CD4-positive, alpha-beta memory T cell (primary cell): ENCODE data around the gene JMJD4. TPM values are rescaled to one million over a fixed set of nuclear protein-coding genes. Genes with fewer than 3 reads are reported as not detected.

Experiments used
- CTCF ChIA-PET: fragments of 350-600 bp; sonication (Branson Sonifier 250); formaldehyde crosslinking; loops from one replicate; lab custom pipeline; 2021; ENCODE audit warnings: inconsistent platforms; ENCODE audit not compliant: partially characterized antibody; lab: Charles Lee
- POLR2A ChIA-PET: fragments of 350-600 bp; sonication (Branson Sonifier 250); formaldehyde crosslinking; loops from one replicate; lab custom pipeline; 2021; ENCODE audit not compliant: partially characterized antibody; lab: Charles Lee
- DNase-seq, 5 donors: peaks; one replicate each; pipeline versions ENCODE4 v3.0.0 to v3.0.0-alpha.2; 2020 to 2022; ENCODE audit warnings: mixed read lengths in 1 of 5
- H3K27ac ChIP-seq: one replicate; pipeline ENCODE4 v1.7.0; 2013; ENCODE audit warnings: low read depth, low read length
- H3K27me3 ChIP-seq: 2 replicates; pipeline ENCODE4 v1.7.0; 2013; ENCODE audit warnings: mild to moderate bottlenecking, low read length, moderate library complexity; ENCODE audit not compliant: insufficient read depth
- H3K36me3 ChIP-seq: 2 replicates; pipeline ENCODE4 v1.7.0; 2013; ENCODE audit warnings: mild to moderate bottlenecking, low read length, moderate library complexity; ENCODE audit not compliant: insufficient read depth
- H3K4me1 ChIP-seq: 2 replicates; pipeline ENCODE4 v1.7.0; 2013; ENCODE audit warnings: mild to moderate bottlenecking, low read length, moderate library complexity; ENCODE audit not compliant: insufficient read depth
- H3K4me3 ChIP-seq, 2 donors: one replicate each; pipeline ENCODE4 v1.7.0; 2013; ENCODE audit warnings: low read length in 2 of 2, mild to moderate bottlenecking in 1 of 2
- H3K9me3 ChIP-seq, 2 donors: one replicate each; pipeline ENCODE4 v1.7.0; 2013; ENCODE audit warnings: low read length in 2 of 2, control low read depth in 1 of 2; ENCODE audit not compliant: control insufficient read depth in 1 of 2
- H3K27ac Mint-ChIP-seq, 7 donors: one replicate each; pipeline ENCODE4 v1.8.0; 2020 to 2021; ENCODE audit warnings: mixed read lengths in 7 of 7, mild to moderate bottlenecking in 6 of 7, inconsistent platforms in 3 of 7, moderate library complexity in 3 of 7
- H3K27me3 Mint-ChIP-seq, 2 donors: one replicate each; pipeline ENCODE4 v1.8.0; 2020 to 2021; ENCODE audit warnings: mixed read lengths in 2 of 2
- H3K36me3 Mint-ChIP-seq, 2 donors: one replicate each; pipeline ENCODE4 v1.8.0; 2020 to 2021; ENCODE audit warnings: mixed read lengths in 2 of 2, inconsistent platforms in 1 of 2, mild to moderate bottlenecking in 1 of 2
- H3K4me1 Mint-ChIP-seq, 4 donors: one replicate each; pipeline ENCODE4 v1.8.0; 2020 to 2021; ENCODE audit warnings: mixed read lengths in 4 of 4, mild to moderate bottlenecking in 1 of 4
- H3K4me3 Mint-ChIP-seq, 8 donors: one replicate each; pipeline ENCODE4 v1.8.0; 2020 to 2021; ENCODE audit warnings: mixed read lengths in 8 of 8, mild to moderate bottlenecking in 7 of 8, moderate library complexity in 6 of 8, inconsistent platforms in 3 of 8
- H3K9me3 Mint-ChIP-seq, 8 donors: one replicate each; pipeline ENCODE4 v1.8.0; 2020 to 2021; ENCODE audit warnings: mixed read lengths in 8 of 8, mild to moderate bottlenecking in 5 of 8, inconsistent platforms in 3 of 8, moderate library complexity in 1 of 8
- intact Hi-C: fragments of 100-400 bp; cut with micrococcal nuclease; formaldehyde crosslinking; loops from one replicate; pipeline ENCODE4 v1.15.1; 2023
- polyA plus RNA-seq, 2 donors: library from polyadenylated mRNA; unstranded; fragments of 300-500 nt; fragmentation: Illumina TruSeq; gene quantifications; one replicate each; pipeline ENCODE4 v1.2.3, GENCODE V29; 2021
- total RNA-seq, 2 experiments: library from RNA; stranded (reverse); gene quantifications; one replicate each; pipeline ENCODE4 v1.2.3, GENCODE V29; 2021

Gene JMJD4
- total and polyA plus RNA-seq, 4 experiments from 2014 or later = 22.6 to 34.1 (median 29.7) TPM

DNA sequence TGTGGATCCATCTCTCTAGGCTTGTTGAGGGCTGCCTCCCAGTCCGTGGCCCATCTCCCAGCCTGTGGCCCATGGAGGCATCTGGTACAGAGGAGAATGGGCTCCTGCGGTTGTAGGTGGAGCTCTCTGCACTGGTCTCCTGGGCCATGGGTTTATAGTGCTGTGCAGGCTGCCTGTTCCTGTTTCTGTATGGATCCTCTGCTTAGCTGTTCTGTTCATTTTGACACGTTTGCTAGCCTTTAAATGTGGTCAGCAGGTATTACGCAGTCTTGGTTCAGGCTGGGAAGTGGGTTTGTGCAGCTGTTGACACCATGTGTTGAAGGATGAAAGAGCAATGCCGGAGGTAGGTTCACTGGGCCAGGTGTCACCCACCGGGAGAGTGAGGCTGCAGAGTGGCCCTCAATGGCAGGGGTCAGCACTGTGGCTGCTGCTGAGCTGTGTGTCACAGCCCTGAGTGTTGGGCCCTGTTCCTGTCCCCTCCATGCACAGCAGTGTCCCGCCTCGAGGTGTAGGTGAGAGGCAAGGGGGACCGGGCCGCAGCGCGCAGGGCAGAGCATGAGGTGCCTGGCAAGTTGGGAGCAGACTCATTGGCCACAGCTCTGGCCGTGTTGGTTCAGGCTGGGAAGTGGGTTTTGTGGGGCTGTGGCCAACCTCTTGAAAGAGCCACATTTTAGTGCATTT is 39.1 kb upstream of the JMJD4 start:
- no peaks in the 10 kb centered on the region for H3K36me3 ChIP-seq
- Mint-ChIP-seq H3K36me3 (peaks cover 11 to 27% of the 10 kb centered on the region in 2 donors), H3K27ac (peak overlapping the region; percentile 51 to 96 (median 93)), H3K27me3 (no peaks in the 10 kb centered on the region), H3K4me1 (peaks cover 17 to 39% (median 24%) of the 10 kb centered on the region in 4 donors), H3K9me3 (no peaks in the 10 kb centered on the region), H3K4me3 (peak overlapping the region; percentile 3 to 84 (median 60))
- ChIA-PET POLR2A (interaction anchor here (1.2 to 4.8 kb wide), 4 partner anchors 8 to 111 kb away, joined by 4 to 38 read pairs (median 10); no protein-coding TSS in a partner anchor), CTCF (interaction anchor here (0.7 to 1.9 kb wide), 3 partner anchors 8 to 14 kb away, joined by 3 to 4 read pairs (median 3); no protein-coding TSS in a partner anchor)
- H3K4me3 ChIP-seq = no peak overlapping the region
- peaks cover 25% of the 10 kb centered on the region for H3K4me1 ChIP-seq
- no peaks in the 10 kb centered on the region for H3K9me3 ChIP-seq
- H3K27ac ChIP-seq = no peak overlapping the region
- intact Hi-C loops = no loop called here
- DNase-seq = peak; percentile 59 to 74 (median 66)
- no peaks in the 10 kb centered on the region for H3K27me3 ChIP-seq

- no peaks in the 10 kb centered on the region for H3K36me3 ChIP-seq
- no peaks in the 10 kb centered on the region for H3K27me3 ChIP-seq
- Mint-ChIP-seq H3K36me3 (peaks cover 16 to 33% of the 10 kb centered on the region in 2 donors), H3K4me3 (peak overlapping the region in 3 of 8 donors; percentile 5 to 84 (median 64)), H3K27ac (peak overlapping the region; percentile 51 to 96 (median 93)), H3K9me3 (no peaks in the 10 kb centered on the region), H3K4me1 (peaks cover 17 to 39% (median 27%) of the 10 kb centered on the region in 4 donors), H3K27me3 (no peaks in the 10 kb centered on the region)
- no peaks in the 10 kb centered on the region for H3K9me3 ChIP-seq
- CTCF ChIA-PET = interaction anchor here (0.7 kb wide), 1 partner anchor 13 kb away, joined by 3 read pairs; no protein-coding TSS in a partner anchor
- no peak for DNase-seq
- H3K4me1 ChIP-seq = peaks cover 25% of the 10 kb centered on the region
- no peak overlapping the region for H3K27ac ChIP-seq
- no peak overlapping the region for H3K4me3 ChIP-seq
- intact Hi-C loops = no loop called here
- POLR2A ChIA-PET = interaction anchor here (1.2 to 4.8 kb wide), 3 partner anchors 11 to 112 kb away, joined by 4 to 38 read pairs (median 10); no protein-coding TSS in a partner anchor
These were observed 38.5 kb upstream of the JMJD4 start for GRCh38 chr1:227773558-227773957.

DNA sequence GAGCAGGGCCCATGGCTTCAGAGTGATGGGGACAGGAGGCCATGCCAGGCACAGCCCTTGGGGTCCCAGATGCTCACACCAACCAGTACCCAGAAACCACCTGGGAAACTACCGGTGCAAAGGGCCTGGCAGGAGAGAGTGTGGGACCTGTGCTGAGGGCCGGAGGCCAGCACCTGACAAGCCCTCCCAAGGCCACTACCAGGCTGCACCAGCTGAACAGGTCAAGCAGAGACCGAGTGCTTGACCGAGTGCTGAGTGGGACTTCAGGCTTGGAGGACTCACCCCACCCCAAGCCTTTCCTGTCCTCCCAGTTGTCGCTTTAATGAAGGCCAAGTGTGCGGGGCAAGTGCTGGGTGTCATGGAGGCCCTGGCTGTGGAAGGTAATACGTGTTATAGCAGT is 36.7 kb upstream of the JMJD4 start:
- H3K36me3 ChIP-seq = no peaks in the 10 kb centered on the region
- peaks cover 20 to 40% of the 10 kb centered on the region in 2 donors for H3K36me3 Mint-ChIP-seq
- ChIA-PET CTCF (no interaction called here), POLR2A (interaction anchor here (4.8 kb wide), 1 partner anchor 16 kb away, joined by 38 read pairs; no protein-coding TSS in a partner anchor)
- no peak overlapping the region for H3K27ac Mint-ChIP-seq
- intact Hi-C loops = no loop called here
- H3K4me1 Mint-ChIP-seq = peaks cover 28 to 49% (median 41%) of the 10 kb centered on the region in 4 donors
- no peaks in the 10 kb centered on the region for H3K9me3 ChIP-seq
- H3K27ac ChIP-seq = no peak overlapping the region
- no peaks in the 10 kb centered on the region for H3K27me3 Mint-ChIP-seq
- no peak overlapping the region for H3K4me3 Mint-ChIP-seq
- H3K4me1 ChIP-seq = peaks cover 36% of the 10 kb centered on the region
- no peak for DNase-seq
- no peak overlapping the region for H3K4me3 ChIP-seq
- H3K9me3 Mint-ChIP-seq = no peaks in the 10 kb centered on the region
- no peaks in the 10 kb centered on the region for H3K27me3 ChIP-seq

GRCh38 chr1:227771326-227771725 is 36.2 kb upstream of the JMJD4 start:
- Mint-ChIP-seq H3K9me3 (no peaks in the 10 kb centered on the region), H3K27ac (peak overlapping the region in 1 of 7 donors; percentile 37)

GRCh38 chr1:227770812-227771211 is 35.7 kb upstream of the JMJD4 start:
- H3K9me3 ChIP-seq = no peaks in the 10 kb centered on the region
- ChIA-PET CTCF (no interaction called here), POLR2A (no interaction called here)
- peak overlapping the region in 1 of 7 donors; percentile 45 for H3K27ac Mint-ChIP-seq
- H3K4me3 ChIP-seq = no peak overlapping the region
- peaks cover 16 to 38% of the 10 kb centered on the region in 2 donors for H3K36me3 Mint-ChIP-seq
- H3K4me3 Mint-ChIP-seq = no peak overlapping the region
- peaks cover 38 to 56% (median 47%) of the 10 kb centered on the region in 4 donors for H3K4me1 Mint-ChIP-seq
- H3K27me3 Mint-ChIP-seq = no peaks in the 10 kb centered on the region
- no peak overlapping the region for H3K27ac ChIP-seq
- no peaks in the 10 kb centered on the region for H3K36me3 ChIP-seq
- no peak for DNase-seq
- no peaks in the 10 kb centered on the region for H3K9me3 Mint-ChIP-seq
- peaks cover 45% of the 10 kb centered on the region for H3K4me1 ChIP-seq
- intact Hi-C loops = no loop called here
- H3K27me3 ChIP-seq = no peaks in the 10 kb centered on the region

More at GRCh38 chr1:227771326-227771725, 36.2 kb upstream of the JMJD4 start:
- DNase-seq = no peak
- no peak overlapping the region for H3K4me3 Mint-ChIP-seq
- Histone ChIP-seq H3K27ac (no peak overlapping the region), H3K36me3 (no peaks in the 10 kb centered on the region), H3K9me3 (no peaks in the 10 kb centered on the region), H3K27me3 (no peaks in the 10 kb centered on the region), H3K4me3 (no peak overlapping the region), H3K4me1 (peaks cover 40% of the 10 kb centered on the region)
- H3K36me3 Mint-ChIP-seq = peaks cover 20 to 40% of the 10 kb centered on the region in 2 donors
- ChIA-PET CTCF (no interaction called here), POLR2A (no interaction called here)
- peaks cover 33 to 52% (median 44%) of the 10 kb centered on the region in 4 donors for H3K4me1 Mint-ChIP-seq
- no peaks in the 10 kb centered on the region for H3K27me3 Mint-ChIP-seq
- intact Hi-C loops = no loop called here

- peaks cover 46 to 64% (median 54%) of the 10 kb centered on the region in 4 donors for H3K4me1 Mint-ChIP-seq
- DNase-seq = no peak
These were observed 34.9 kb upstream of the JMJD4 start for GRCh38 chr1:227769936-227770494.

More at GRCh38 chr1:227769936-227770494, 34.9 kb upstream of the JMJD4 start:
- Histone ChIP-seq H3K9me3 (no peaks in the 10 kb centered on the region), H3K27ac (no peak overlapping the region), H3K27me3 (no peaks in the 10 kb centered on the region), H3K4me1 (peaks cover 53% of the 10 kb centered on the region), H3K4me3 (no peak overlapping the region), H3K36me3 (no peaks in the 10 kb centered on the region)
- POLR2A ChIA-PET = no interaction called here
- Mint-ChIP-seq H3K36me3 (peaks cover 16 to 38% of the 10 kb centered on the region in 2 donors), H3K27ac (peak overlapping the region in 1 of 7 donors; percentile 75), H3K9me3 (no peaks in the 10 kb centered on the region), H3K27me3 (no peaks in the 10 kb centered on the region), H3K4me3 (no peak overlapping the region)
- CTCF ChIA-PET = no interaction called here
- intact Hi-C loops = loop anchor here (10.0 kb wide), 2 partner anchors 315 to 395 kb away; partner anchors contain the start of genes ARF1 and IBA57
